SK-N-SH (cell line): ENCODE data around the gene TMEM244. TPM values are rescaled to one million over a fixed set of nuclear protein-coding genes. Genes with fewer than 3 reads are reported as not detected.

Source experiments
- CTCF ChIA-PET: fragments of 300-600, 350-600 bp; formaldehyde crosslinking; extraction: SDS; loops from one replicate; lab custom pipeline; 2021; lab: Yijun Ruan, JAX
- POLR2A ChIA-PET: fragments of 350-600 bp; sonication (Branson Sonifier 250); formaldehyde crosslinking; extraction: SDS; loops from one replicate; lab custom pipeline; 2020; ENCODE audit warnings: antibody characterized with exemption, inconsistent platforms; lab: Yijun Ruan, JAX
- DNase-seq: peaks from one replicate; pipeline ENCODE4 v3.0.0; 2012
- H2AFZ ChIP-seq: fragments of 200-600 bp; sonication (generic); 2 replicates; pipeline ENCODE4 v1.8.1; 2016; ENCODE audit warnings: antibody characterized with exemption, mild to moderate bottlenecking, low read depth
- H3F3A ChIP-seq: fragments of 200-600 bp; sonication (generic); replicated peaks from 2 replicates; pipeline ENCODE3; 2016; ENCODE audit warnings: antibody characterized with exemption, mild to moderate bottlenecking; ENCODE audit not compliant: insufficient read depth
- H3K27ac ChIP-seq, 2 experiments: fragments of 200-500 bp in 1 of 2; fragments of 200-600 bp in 1 of 2; sonication (Bioruptor generic) in 1 of 2; sonication (generic), shearing (Covaris generic) in 1 of 2; 2 replicates each; pipeline versions ENCODE4 v1.5.1 to v1.6.1; 2014 to 2016; ENCODE audit warnings: low read depth in 2 of 2, inconsistent platforms in 1 of 2, low read length in 1 of 2, mild to moderate bottlenecking in 1 of 2, mixed read lengths in 1 of 2
- H3K27me3 ChIP-seq: fragments of 200-600 bp; sonication (generic), shearing (Covaris generic); 2 replicates; pipeline ENCODE4 v1.6.1; 2016; ENCODE audit warnings: mixed run types; ENCODE audit not compliant: insufficient read depth
- H3K36me3 ChIP-seq, 2 experiments: fragments of 200-500 bp in 1 of 2; fragments of 200-600 bp in 1 of 2; sonication (Bioruptor generic) in 1 of 2; sonication (generic) in 1 of 2; replicated peaks in 1 of 2; 2 replicates each; pipeline versions ENCODE3 to v1.5.1; 2014 to 2016; ENCODE audit warnings: low read length in 1 of 2, mild to moderate bottlenecking in 1 of 2; ENCODE audit not compliant: insufficient read depth in 2 of 2, control insufficient read depth in 1 of 2
- H3K4me1 ChIP-seq, 2 experiments: fragments of 200-500 bp in 1 of 2; fragments of 200-600 bp in 1 of 2; sonication (Bioruptor generic) in 1 of 2; sonication (generic), shearing (Covaris generic) in 1 of 2; 2 replicates each; pipeline versions ENCODE4 v1.5.1 to v1.6.1; 2014 to 2016; ENCODE audit warnings: low read depth in 1 of 2, low read length in 1 of 2, mixed run types in 1 of 2; ENCODE audit not compliant: insufficient read depth in 2 of 2, control insufficient read depth in 1 of 2
- H3K4me2 ChIP-seq: fragments of 200-600 bp; sonication (generic), shearing (Covaris generic); 2 replicates; pipeline ENCODE4 v1.6.1; 2017; ENCODE audit warnings: mixed run types
- H3K4me3 ChIP-seq, 2 experiments: fragments of 200-500 bp in 1 of 2; fragments of 200-600 bp in 1 of 2; sonication (Bioruptor generic) in 1 of 2; sonication (generic), shearing (Covaris generic) in 1 of 2; 2 replicates each; pipeline versions ENCODE4 v1.5.1 to v1.8.1; 2014 to 2016; ENCODE audit warnings: low read depth in 2 of 2, inconsistent platforms in 1 of 2, low read length in 1 of 2, mild to moderate bottlenecking in 1 of 2, mixed read lengths in 1 of 2, moderate library complexity in 1 of 2
- H3K79me2 ChIP-seq: fragments of 200-600 bp; sonication (generic); 2 replicates; pipeline ENCODE4 v1.8.1; 2017; ENCODE audit warnings: mild to moderate bottlenecking; ENCODE audit not compliant: insufficient read depth
- H3K9ac ChIP-seq: fragments of 200-600 bp; sonication (generic); 2 replicates; pipeline ENCODE4 v1.6.1; 2017; ENCODE audit warnings: mixed run types
- H3K9me2 ChIP-seq: fragments of 200-600 bp; sonication (generic); 2 replicates; pipeline ENCODE4 v1.6.1; 2017; ENCODE audit warnings: mixed run types
- H3K9me3 ChIP-seq: fragments of 200-600 bp; sonication (generic); 2 replicates; pipeline ENCODE4 v1.6.1; 2017; ENCODE audit warnings: mixed run types, mild to moderate bottlenecking, moderate library complexity
- H4K20me1 ChIP-seq: fragments of 200-600 bp; sonication (generic); 2 replicates; pipeline ENCODE4 v1.6.1; 2017; ENCODE audit warnings: mild to moderate bottlenecking, mixed run types; ENCODE audit not compliant: insufficient read depth
- ELF1 ChIP-seq: IDR thresholded peaks from 2 replicates; pipeline ENCODE4 v1.4.0; 2012
- EZH2phosphoT487 ChIP-seq: fragments of 200-600 bp; sonication (generic); IDR thresholded peaks from 2 replicates; pipeline ENCODE4 v1.6.1; 2017; ENCODE audit warnings: low read depth, mixed run types, mild to moderate bottlenecking, antibody characterized with exemption, moderate library complexity, borderline replicate concordance
- FOSL2 ChIP-seq: IDR thresholded peaks from 2 replicates; pipeline ENCODE4 v1.4.0; 2012; ENCODE audit warnings: low read depth, mild to moderate bottlenecking, moderate library complexity, borderline replicate concordance
- FOXM1 ChIP-seq: IDR thresholded peaks from 2 replicates; pipeline ENCODE4 v1.4.0; 2012; ENCODE audit warnings: low read depth, mild to moderate bottlenecking
- GABPA ChIP-seq: IDR thresholded peaks from 2 replicates; pipeline ENCODE4 v1.4.0; 2012; ENCODE audit warnings: low read depth, mild to moderate bottlenecking
- GATA2 ChIP-seq: sonication (generic); formaldehyde crosslinking; IDR thresholded peaks from 2 replicates; pipeline ENCODE4 v1.5.0; 2020; ENCODE audit warnings: mild to moderate bottlenecking, missing genetic modification reagents
- MXI1 ChIP-seq: IDR thresholded peaks from 2 replicates; pipeline ENCODE4 v1.6.1; 2012; ENCODE audit warnings: mild to moderate bottlenecking, low read depth, low read length, improper control_type of control experiment
- NRF1 ChIP-seq: IDR thresholded peaks from 2 replicates; pipeline ENCODE4 v1.6.1; 2012; ENCODE audit warnings: low read depth, mild to moderate bottlenecking, low read length
- PBX3 ChIP-seq: IDR thresholded peaks from 2 replicates; pipeline ENCODE4; 2012
- RAD21 ChIP-seq: IDR thresholded peaks from 2 replicates; pipeline ENCODE4 v1.6.1; 2012; ENCODE audit warnings: mild to moderate bottlenecking, low read length
- REST ChIP-seq: IDR thresholded peaks from 2 replicates; pipeline ENCODE4 v1.6.1; 2012; ENCODE audit warnings: mild to moderate bottlenecking, low read depth, low read length, moderate library complexity
- RFX5 ChIP-seq: IDR thresholded peaks from 2 replicates; pipeline ENCODE4 v1.6.1; 2012; ENCODE audit warnings: mild to moderate bottlenecking, improper control_type of control experiment, low read length
- SMC3 ChIP-seq: IDR thresholded peaks from 2 replicates; pipeline ENCODE4 v1.6.1; 2012; ENCODE audit warnings: low read depth, low read length, improper control_type of control experiment
- TAF1 ChIP-seq: IDR thresholded peaks from 2 replicates; pipeline ENCODE4 v1.6.1; 2012; ENCODE audit warnings: low read depth, mild to moderate bottlenecking, low read length, moderate library complexity, borderline replicate concordance
- USF1 ChIP-seq: IDR thresholded peaks from 2 replicates; pipeline ENCODE4 v1.4.0; 2012; ENCODE audit warnings: low read depth, borderline replicate concordance
- USF2 ChIP-seq: fragments of 150-350 bp; IDR thresholded peaks from 2 replicates; pipeline ENCODE4 v1.6.1; 2017; ENCODE audit warnings: antibody characterized with exemption, low read length, low read depth, borderline replicate concordance
- YY1 ChIP-seq: IDR thresholded peaks from 2 replicates; pipeline ENCODE4 v1.4.0; 2012; ENCODE audit warnings: low read depth, mild to moderate bottlenecking
- ZBTB33 ChIP-seq: IDR thresholded peaks from 2 replicates; pipeline ENCODE4 v1.4.0; 2012; ENCODE audit warnings: low read depth, borderline replicate concordance
- WGBS: methylation state at CpG from one replicate; pipeline ENCODE4 v1.1.6; 2017; ENCODE audit warnings: low lambda C conversion rate; 5-methylcytosine and 5-hydroxymethylcytosine counted together
- polyA plus RNA-seq, 3 experiments: library from polyadenylated mRNA; depleted of rRNA; stranded (reverse); fragments of >200 nt; gene quantifications; 2 replicates each; pipeline ENCODE4 v1.2.3, GENCODE V29; 2012

The TMEM244 gene
- polyA plus RNA-seq, 1 of the 3 experiments (the other 2 are of a cell fraction) = 4.1 TPM

- TF ChIP-seq USF1 (no peak), GATA2 (CRISPR knock-in tag) (no peak), NRF1 (no peak)
Observed at GRCh38 chr6:129906515-129907077, 45.5 kb upstream of the TMEM244 start (continued).

GRCh38 chr6:129903082-129903481 is 42.0 kb upstream of the TMEM244 start:
- no peaks in the 10 kb centered on the region; the same call in 1 of the 2 replicates for H3K9me3 ChIP-seq
- no peaks in the 10 kb centered on the region for H4K20me1 ChIP-seq
- H2AFZ ChIP-seq = no peak overlapping the region
- H3F3A ChIP-seq = no peaks in the 10 kb centered on the region
- no peaks in the 10 kb centered on the region for H3K27me3 ChIP-seq
- no peak overlapping the region for H3K27ac ChIP-seq
- H3K9ac ChIP-seq = no peak overlapping the region
- H3K9me2 ChIP-seq = no peaks in the 10 kb centered on the region
- CTCF ChIA-PET = no interaction called here
- POLR2A ChIA-PET = no interaction called here
- TF ChIP-seq SMC3 (no peak), USF2 (no peak), GABPA (no peak), RFX5 (no peak), EZH2phosphoT487 (no peak), FOXM1 (no peak), MXI1 (no peak), NRF1 (no peak), GATA2 (CRISPR knock-in tag) (no peak), YY1 (no peak), PBX3 (no peak), TAF1 (no peak)
- no peaks in the 10 kb centered on the region for H3K4me1 ChIP-seq
- H3K4me3 ChIP-seq = no peak overlapping the region
- H3K36me3 ChIP-seq = no peaks in the 10 kb centered on the region
- DNase-seq = no peak
- no peak overlapping the region for H3K4me2 ChIP-seq
- H3K79me2 ChIP-seq = no peaks in the 10 kb centered on the region

- Histone ChIP-seq H3K27ac (no peak overlapping the region), H3F3A (no peaks in the 10 kb centered on the region), H2AFZ (no peak overlapping the region), H3K79me2 (no peaks in the 10 kb centered on the region), H3K9ac (no peak overlapping the region), H3K4me2 (no peak overlapping the region), H3K4me1 (no peaks in the 10 kb centered on the region), H3K9me2 (no peaks in the 10 kb centered on the region), H3K27me3 (no peaks in the 10 kb centered on the region), H3K4me3 (no peak overlapping the region), H4K20me1 (no peaks in the 10 kb centered on the region), H3K9me3 (no peaks in the 10 kb centered on the region; the same call in 1 of the 2 replicates), H3K36me3 (no peaks in the 10 kb centered on the region)
- ChIA-PET POLR2A (no interaction called here), CTCF (no interaction called here)
- no peak for DNase-seq
- 93% methylated on average over 1 of the region's 1 CpG for WGBS
- no peak for TF ChIP-seq REST
- TF ChIP-seq ELF1 = no peak
- no peak for TF ChIP-seq ZBTB33
- no peak for TF ChIP-seq RAD21
- no peak for TF ChIP-seq YY1
- TF ChIP-seq TAF1 = no peak
- TF ChIP-seq FOSL2 = no peak
Observed at GRCh38 chr6:129902681-129903080, 41.6 kb upstream of the TMEM244 start.
